ENCODE data around the gene ATP11A.
"Not testable (repeated sequence)": the region's sequence is repeated elsewhere in the genome, so short reads cannot be mapped to it uniquely, and the experiment has no call there.

The ATP11A gene

DNA sequence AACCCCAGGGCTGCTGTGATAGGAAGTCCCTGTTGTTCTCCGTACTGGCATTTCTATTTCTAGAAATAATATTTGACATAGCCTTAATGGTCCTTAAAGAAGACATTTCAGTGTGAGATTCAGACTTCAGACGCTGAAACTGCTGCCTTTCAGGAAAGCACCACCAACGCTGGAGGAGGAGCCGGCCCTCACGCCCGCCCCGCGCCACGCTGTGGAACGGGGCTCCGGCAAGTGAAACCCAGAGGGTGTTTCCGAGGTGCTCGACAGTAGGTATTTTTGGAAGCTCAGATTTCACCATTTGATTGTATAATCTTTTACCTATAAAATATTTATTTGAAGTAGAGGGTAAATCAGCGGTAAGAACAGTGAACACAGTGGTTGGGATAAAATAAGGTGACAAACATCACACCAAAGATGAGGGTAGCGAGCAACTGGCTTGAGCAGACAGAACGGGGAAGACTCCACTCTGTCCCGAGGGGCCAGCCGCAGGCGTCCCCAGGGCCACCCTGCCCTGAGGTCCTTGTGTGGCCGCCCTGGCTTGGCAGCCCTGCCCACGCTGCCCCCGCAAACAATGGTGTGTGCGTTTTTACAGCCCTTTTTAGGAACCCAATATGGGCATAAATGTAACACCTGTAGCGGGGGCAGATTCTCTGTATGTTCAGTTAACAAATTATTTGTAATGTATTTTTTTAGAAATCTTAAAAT is 193.6 kb downstream of the ATP11A start:
- Histone ChIP-seq H2BK15ac (replicated peaks; ENCODE audit: low read depth) (no peak overlapping the region), H3K4me1 (ENCODE audit: control insufficient read depth, low read depth, low read length) (no peaks in the 10 kb centered on the region), H2BK5ac (ENCODE audit: low read length) (no peak overlapping the region), H2AK5ac (ENCODE audit: low read length) (no peak overlapping the region), H3K79me1 (ENCODE audit: low read length) (no peaks in the 10 kb centered on the region), H3K4me3 (ENCODE audit: low read length) (no peak overlapping the region), H3K18ac (ENCODE audit: low read length) (no peak overlapping the region), H3K27ac (ENCODE audit: low read depth, low read length) (no peak overlapping the region), H3K27me3 (ENCODE audit: insufficient read depth, low read length, poor library complexity) (no peaks in the 10 kb centered on the region), H3K4me2 (ENCODE audit: low read length) (no peak overlapping the region), H4K8ac (ENCODE audit: low read depth, low read length) (no peak overlapping the region), H2BK120ac (ENCODE audit: low read depth, low read length) (no peak overlapping the region), H4K5ac (ENCODE audit: low read length) (no peak overlapping the region), H3K56ac (ENCODE audit: low read length) (no peak overlapping the region), H3K9ac (ENCODE audit: low read length) (no peak overlapping the region), H3K79me2 (ENCODE audit: control insufficient read depth, insufficient read depth, low read length) (no peaks in the 10 kb centered on the region), H3K36me3 (ENCODE audit: control insufficient read depth, insufficient read depth, low read length) (peaks cover 5% of the 10 kb centered on the region), H3K23ac (ENCODE audit: low read length) (no peak overlapping the region), H3K4ac (ENCODE audit: low read depth, low read length) (no peak overlapping the region)
- WGBS (ENCODE audit: extremely low coverage, insufficient coverage, low lambda C conversion rate): no CpG with 5 or more reads among the region's 24 CpGs
- no peak for DNase-seq

DNA sequence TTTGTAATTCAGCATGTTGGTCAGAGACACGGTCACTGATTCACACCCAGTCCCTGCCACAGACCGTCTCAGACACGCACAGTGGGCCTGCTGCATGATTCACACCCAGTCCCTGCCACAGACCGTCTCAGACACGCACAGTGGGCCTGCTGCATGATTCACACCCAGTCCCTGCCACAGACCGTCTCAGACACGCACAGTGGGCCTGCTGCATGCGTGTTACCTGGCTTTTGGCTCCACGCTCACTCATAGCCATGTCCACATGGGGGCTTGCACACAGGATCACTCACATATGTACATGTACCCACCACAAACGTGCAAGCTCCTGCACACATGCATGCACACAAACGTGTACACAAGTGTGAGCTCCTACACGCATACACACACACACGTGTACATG is 194.9 kb downstream of the ATP11A start:
- H4K8ac ChIP-seq (ENCODE audit: low read depth, low read length); H2AK5ac ChIP-seq (ENCODE audit: low read length): not testable (repeated sequence)

DNA sequence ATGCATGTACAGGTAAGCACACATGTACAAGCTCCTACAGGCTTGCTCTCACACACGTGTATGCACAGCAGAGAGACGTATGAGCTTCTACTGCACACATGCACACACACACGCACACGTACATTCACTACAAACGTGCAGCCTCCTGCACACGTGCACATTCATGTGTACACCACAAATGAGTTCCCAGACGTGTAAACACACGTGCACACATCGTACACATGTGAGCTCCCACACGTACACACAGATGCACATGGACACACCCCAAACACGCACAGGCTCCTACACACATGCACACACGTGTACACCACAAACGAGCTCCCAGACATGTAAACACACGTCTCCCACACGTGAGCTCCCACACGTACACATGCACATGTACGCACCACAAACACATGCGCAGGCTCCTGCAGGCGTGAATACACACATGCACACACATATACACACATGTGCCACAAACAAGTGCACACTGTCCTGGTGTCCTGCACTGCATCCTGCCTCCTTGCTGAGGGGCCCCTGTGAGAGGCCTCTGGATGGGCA is 195.5 kb downstream of the ATP11A start:
- H2BK5ac ChIP-seq (ENCODE audit: low read length): no peak overlapping the region
- H3K79me1 ChIP-seq (ENCODE audit: low read length): no peaks in the 10 kb centered on the region
- no peak overlapping the region for H2BK15ac ChIP-seq (replicated peaks; ENCODE audit: low read depth)
- no peak overlapping the region for H3K56ac ChIP-seq (ENCODE audit: low read length)
- H3K23ac ChIP-seq (ENCODE audit: low read length): no peak overlapping the region
- DNase-seq: no peak
- H3K18ac ChIP-seq (ENCODE audit: low read length): no peak overlapping the region
- WGBS (ENCODE audit: extremely low coverage, insufficient coverage, low lambda C conversion rate): no CpG with 5 or more reads among the region's 19 CpGs
- no peaks in the 10 kb centered on the region for H3K27me3 ChIP-seq (ENCODE audit: insufficient read depth, low read length, poor library complexity)
- peaks cover 3% of the 10 kb centered on the region for H3K36me3 ChIP-seq (ENCODE audit: control insufficient read depth, insufficient read depth, low read length)
- no peak overlapping the region for H3K4me3 ChIP-seq (ENCODE audit: low read length)
- H3K4me1 ChIP-seq (ENCODE audit: control insufficient read depth, low read depth, low read length): no peaks in the 10 kb centered on the region
- no peaks in the 10 kb centered on the region for H3K79me2 ChIP-seq (ENCODE audit: control insufficient read depth, insufficient read depth, low read length)
- H3K4ac ChIP-seq (ENCODE audit: low read depth, low read length): no peak overlapping the region
- no peak overlapping the region for H3K27ac ChIP-seq (ENCODE audit: low read depth, low read length)
- H3K4me2 ChIP-seq (ENCODE audit: low read length): no peak overlapping the region
- no peak overlapping the region for H4K5ac ChIP-seq (ENCODE audit: low read length)
- H2BK120ac ChIP-seq (ENCODE audit: low read depth, low read length): no peak overlapping the region
- no peak overlapping the region for H2AK5ac ChIP-seq (ENCODE audit: low read length)
- no peak overlapping the region for H4K8ac ChIP-seq (ENCODE audit: low read depth, low read length)
- no peak overlapping the region for H3K9ac ChIP-seq (ENCODE audit: low read length)

More for the DNA sequence above, 194.9 kb downstream of the ATP11A start:
- not testable (repeated sequence) for H3K27me3 ChIP-seq (ENCODE audit: insufficient read depth, low read length, poor library complexity); H3K79me2 ChIP-seq (ENCODE audit: control insufficient read depth, insufficient read depth, low read length); H3K4me3 ChIP-seq (ENCODE audit: low read length); H2BK120ac ChIP-seq (ENCODE audit: low read depth, low read length); H3K23ac ChIP-seq (ENCODE audit: low read length); H3K4me1 ChIP-seq (ENCODE audit: control insufficient read depth, low read depth, low read length); DNase-seq; H3K56ac ChIP-seq (ENCODE audit: low read length); H3K27ac ChIP-seq (ENCODE audit: low read depth, low read length); H2BK15ac ChIP-seq (replicated peaks; ENCODE audit: low read depth); H3K4ac ChIP-seq (ENCODE audit: low read depth, low read length); H2BK5ac ChIP-seq (ENCODE audit: low read length); H3K18ac ChIP-seq (ENCODE audit: low read length); H3K4me2 ChIP-seq (ENCODE audit: low read length); H3K79me1 ChIP-seq (ENCODE audit: low read length); H3K36me3 ChIP-seq (ENCODE audit: control insufficient read depth, insufficient read depth, low read length); H4K5ac ChIP-seq (ENCODE audit: low read length); H3K9ac ChIP-seq (ENCODE audit: low read length)
- WGBS (ENCODE audit: extremely low coverage, insufficient coverage, low lambda C conversion rate): no CpG with 5 or more reads among the region's 13 CpGs

DNA sequence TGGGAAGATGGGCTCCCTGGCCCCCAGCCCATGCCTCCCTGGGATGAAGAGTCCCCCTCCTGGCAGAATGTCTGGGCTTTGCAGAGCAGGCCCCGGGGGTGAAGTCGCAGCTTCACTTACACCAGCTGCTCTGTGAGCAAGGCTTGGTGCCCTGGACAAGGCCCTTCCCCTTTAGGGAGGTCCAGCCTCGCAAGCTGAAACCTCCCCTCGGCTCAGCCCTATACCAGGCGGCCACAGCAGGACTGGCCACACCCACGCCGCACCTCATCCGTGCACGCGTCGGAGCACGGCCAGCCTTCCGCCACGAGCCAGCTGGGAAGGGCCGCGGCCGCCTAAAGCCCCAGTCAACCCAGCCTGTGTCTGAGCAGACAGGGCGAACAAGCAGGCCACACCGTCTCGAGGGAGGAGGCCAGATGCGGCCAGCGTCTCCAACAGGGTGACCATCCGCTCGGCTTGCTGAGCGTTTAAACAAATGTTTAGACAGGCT is 196.0 kb downstream of the ATP11A start:
- Histone ChIP-seq H3K23ac (ENCODE audit: low read length) (no peak overlapping the region), H3K4me2 (ENCODE audit: low read length) (no peak overlapping the region), H3K9ac (ENCODE audit: low read length) (peak overlapping the region; percentile 43), H3K27ac (ENCODE audit: low read depth, low read length) (no peak overlapping the region), H2BK15ac (replicated peaks; ENCODE audit: low read depth) (no peak overlapping the region), H3K79me1 (ENCODE audit: low read length) (no peaks in the 10 kb centered on the region), H3K79me2 (ENCODE audit: control insufficient read depth, insufficient read depth, low read length) (no peaks in the 10 kb centered on the region), H2BK5ac (ENCODE audit: low read length) (no peak overlapping the region), H3K18ac (ENCODE audit: low read length) (no peak overlapping the region), H3K36me3 (ENCODE audit: control insufficient read depth, insufficient read depth, low read length) (peaks cover 3% of the 10 kb centered on the region), H3K27me3 (ENCODE audit: insufficient read depth, low read length, poor library complexity) (no peaks in the 10 kb centered on the region), H3K56ac (ENCODE audit: low read length) (no peak overlapping the region), H3K4me1 (ENCODE audit: control insufficient read depth, low read depth, low read length) (no peaks in the 10 kb centered on the region), H3K4me3 (ENCODE audit: low read length) (no peak overlapping the region), H2AK5ac (ENCODE audit: low read length) (no peak overlapping the region), H3K4ac (ENCODE audit: low read depth, low read length) (no peak overlapping the region), H4K8ac (ENCODE audit: low read depth, low read length) (no peak overlapping the region), H2BK120ac (ENCODE audit: low read depth, low read length) (no peak overlapping the region), H4K5ac (ENCODE audit: low read length) (no peak overlapping the region)
- DNase-seq: peak; percentile 93
- WGBS (ENCODE audit: extremely low coverage, insufficient coverage, low lambda C conversion rate): no CpG with 5 or more reads among the region's 25 CpGs

DNA sequence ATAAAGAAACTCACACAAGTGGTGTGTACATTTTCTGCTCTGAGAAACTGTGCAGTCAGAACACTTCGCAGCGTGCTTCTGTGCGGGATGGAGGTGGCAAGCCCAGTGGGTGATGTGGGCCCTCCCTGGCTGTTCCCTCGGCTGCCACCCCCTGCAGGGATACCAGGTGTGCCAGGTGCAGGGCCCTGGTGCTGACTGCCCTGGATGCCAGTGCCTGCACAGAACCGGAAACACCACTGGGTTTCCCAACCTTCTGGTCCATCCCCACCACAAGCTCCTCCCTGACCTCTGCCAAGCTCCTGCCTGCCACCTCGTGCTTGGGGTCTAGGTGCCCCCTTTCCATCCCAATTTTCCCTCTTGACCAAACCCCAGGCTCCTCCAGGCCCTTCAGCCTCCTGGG is 197.3 kb downstream of the ATP11A start:
- H3K79me1 ChIP-seq (ENCODE audit: low read length): no peaks in the 10 kb centered on the region
- no peak overlapping the region for H3K18ac ChIP-seq (ENCODE audit: low read length)
- DNase-seq: no peak
- H3K4me2 ChIP-seq (ENCODE audit: low read length): no peak overlapping the region
- no peak overlapping the region for H3K23ac ChIP-seq (ENCODE audit: low read length)
- H2BK15ac ChIP-seq (replicated peaks; ENCODE audit: low read depth): no peak overlapping the region
- no peak overlapping the region for H3K4ac ChIP-seq (ENCODE audit: low read depth, low read length)
- no peak overlapping the region for H3K9ac ChIP-seq (ENCODE audit: low read length)
- no peaks in the 10 kb centered on the region for H3K79me2 ChIP-seq (ENCODE audit: control insufficient read depth, insufficient read depth, low read length)
- peaks cover 3% of the 10 kb centered on the region for H3K36me3 ChIP-seq (ENCODE audit: control insufficient read depth, insufficient read depth, low read length)
- no peak overlapping the region for H3K4me3 ChIP-seq (ENCODE audit: low read length)
- H3K56ac ChIP-seq (ENCODE audit: low read length): no peak overlapping the region
- H2BK5ac ChIP-seq (ENCODE audit: low read length): no peak overlapping the region
- no peak overlapping the region for H3K27ac ChIP-seq (ENCODE audit: low read depth, low read length)
- H3K4me1 ChIP-seq (ENCODE audit: control insufficient read depth, low read depth, low read length): peaks cover 4% of the 10 kb centered on the region
- H4K5ac ChIP-seq (ENCODE audit: low read length): no peak overlapping the region
- no CpG with 5 or more reads among the region's 6 CpGs for WGBS (ENCODE audit: extremely low coverage, insufficient coverage, low lambda C conversion rate)
- no peak overlapping the region for H4K8ac ChIP-seq (ENCODE audit: low read depth, low read length)
- H2AK5ac ChIP-seq (ENCODE audit: low read length): no peak overlapping the region
- H3K27me3 ChIP-seq (ENCODE audit: insufficient read depth, low read length, poor library complexity): no peaks in the 10 kb centered on the region
- H2BK120ac ChIP-seq (ENCODE audit: low read depth, low read length): no peak overlapping the region
